Mucosa of descending colon (tissue), 3 donors: ENCODE measurements around the gene TTLL1. TPM values are rescaled to one million over a fixed set of nuclear protein-coding genes. Genes with fewer than 3 reads are reported as not detected.
A peak's percentile ranks its signal among the peaks of the same experiment; 100 is the strongest.
"Not testable (repeated sequence)": the region's sequence is repeated elsewhere in the genome, so short reads cannot be mapped to it uniquely, and the experiment has no call there.

Experiments
- ATAC-seq: fragments of 200-7000 bp; cut with Tn5 transposase; one replicate; pipeline ENCODE4 v1.9.1; 2020; ENCODE audit warnings: mild to moderate bottlenecking, moderate library complexity
- DNase-seq, 3 donors: peaks; one replicate each; pipeline ENCODE4 v3.0.0-alpha.2; 2020
- H3K36me3 ChIP-seq: fragments of 200-600 bp; one replicate; pipeline ENCODE4 v1.8.0; 2021; ENCODE audit warnings: low read depth, mild to moderate bottlenecking
- H3K4me1 ChIP-seq: fragments of 200-600 bp; one replicate; pipeline ENCODE4 v1.8.0; 2021; ENCODE audit warnings: low read depth, mild to moderate bottlenecking
- H3K4me3 ChIP-seq: fragments of 200-600 bp; one replicate; pipeline ENCODE4 v1.8.0; 2021; ENCODE audit warnings: mild to moderate bottlenecking
- H3K9me3 ChIP-seq: fragments of 200-600 bp; one replicate; pipeline ENCODE4 v1.8.0; 2021; ENCODE audit warnings: mild to moderate bottlenecking
- intact Hi-C, 2 donors: fragments of 100-400 bp; cut with DNase I in 1 of 2; cut with micrococcal nuclease in 1 of 2; formaldehyde crosslinking; loops; one replicate each; pipeline versions ENCODE4 v1.11.0 to v1.11.1; 2022; cut with DNase I, micrococcal nuclease
- total RNA-seq, 3 donors: library from RNA; stranded (reverse); fragmentation: NEBNext Ultra II Directional in 2 of 3; extraction: Animal tissue kit (Norgen Biotek cat#: 25700) in 2 of 3; gene quantifications; one replicate each; pipeline versions ENCODE4 v1.2.1 to v1.2.4, GENCODE V29; 2021 to 2023
- TF ChIP-seq, protein P1 (sequence below): fragments of 200-600 bp; IDR thresholded peaks from one replicate; pipeline ENCODE4 v1.8.0; 2022; ENCODE audit warnings: antibody characterized with exemption, mild to moderate bottlenecking
- donor health status: DM: no; HTN: no; CAD: no; lungs with moderate emphysema.
- donor health status: DM: no; HTN: no; CAD: no.
- donor health status: DM: no; HTN: yes; CAD: no.

Gene TTLL1
- total RNA-seq, 3 donors from 2014 or later: 2.0 to 5.7 (median 3.4) TPM

DNA sequence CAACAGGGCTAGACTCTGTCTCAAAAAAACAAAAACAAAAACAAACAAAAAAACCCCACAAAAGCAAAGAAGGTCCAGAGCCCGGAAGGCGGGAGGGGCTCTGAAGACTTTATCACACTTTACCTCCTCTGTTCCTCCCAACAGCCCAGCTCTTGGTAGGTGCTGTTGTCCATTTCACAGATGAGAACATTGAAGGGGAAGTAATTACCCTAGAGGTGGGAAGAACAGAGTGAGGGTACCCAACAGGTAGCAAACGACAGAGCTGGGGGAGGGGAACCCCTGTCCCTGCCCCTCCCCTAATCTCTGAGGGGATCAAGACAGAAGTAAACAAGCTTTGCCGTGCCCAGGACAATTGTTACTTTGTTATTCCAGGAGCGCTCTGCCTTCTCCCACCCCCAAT, 20.3 kb upstream of the TTLL1 start:
- TF ChIP-seq, protein P1, sequence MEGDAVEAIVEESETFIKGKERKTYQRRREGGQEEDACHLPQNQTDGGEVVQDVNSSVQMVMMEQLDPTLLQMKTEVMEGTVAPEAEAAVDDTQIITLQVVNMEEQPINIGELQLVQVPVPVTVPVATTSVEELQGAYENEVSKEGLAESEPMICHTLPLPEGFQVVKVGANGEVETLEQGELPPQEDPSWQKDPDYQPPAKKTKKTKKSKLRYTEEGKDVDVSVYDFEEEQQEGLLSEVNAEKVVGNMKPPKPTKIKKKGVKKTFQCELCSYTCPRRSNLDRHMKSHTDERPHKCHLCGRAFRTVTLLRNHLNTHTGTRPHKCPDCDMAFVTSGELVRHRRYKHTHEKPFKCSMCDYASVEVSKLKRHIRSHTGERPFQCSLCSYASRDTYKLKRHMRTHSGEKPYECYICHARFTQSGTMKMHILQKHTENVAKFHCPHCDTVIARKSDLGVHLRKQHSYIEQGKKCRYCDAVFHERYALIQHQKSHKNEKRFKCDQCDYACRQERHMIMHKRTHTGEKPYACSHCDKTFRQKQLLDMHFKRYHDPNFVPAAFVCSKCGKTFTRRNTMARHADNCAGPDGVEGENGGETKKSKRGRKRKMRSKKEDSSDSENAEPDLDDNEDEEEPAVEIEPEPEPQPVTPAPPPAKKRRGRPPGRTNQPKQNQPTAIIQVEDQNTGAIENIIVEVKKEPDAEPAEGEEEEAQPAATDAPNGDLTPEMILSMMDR: no peak
- no peak for DNase-seq
- no peak for ATAC-seq
- no peaks in the 10 kb centered on the region for H3K36me3 ChIP-seq
- no peak overlapping the region for H3K4me3 ChIP-seq
- peaks cover 18% of the 10 kb centered on the region for H3K4me1 ChIP-seq
- H3K9me3 ChIP-seq: no peaks in the 10 kb centered on the region
- intact Hi-C loops: no loop called here

DNA sequence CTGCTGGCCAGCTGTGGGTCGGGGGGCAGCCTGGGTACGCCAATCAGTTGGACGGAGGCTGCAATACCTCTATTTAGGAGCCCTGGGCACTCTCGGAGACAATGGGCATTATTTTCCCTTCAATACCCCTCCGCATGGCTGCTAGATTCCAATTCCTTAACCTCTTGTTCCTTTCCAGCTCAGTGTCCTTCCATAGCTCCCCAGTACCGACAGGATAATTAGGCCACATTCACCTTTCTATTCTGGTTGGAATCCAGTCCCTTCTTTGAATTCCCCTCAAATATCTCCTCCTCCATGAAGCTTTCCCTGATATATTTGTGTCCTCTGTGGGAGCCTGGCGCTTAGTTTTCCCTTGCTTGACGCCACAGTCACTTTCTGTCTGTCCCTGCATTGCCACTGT, 17.1 kb upstream of the TTLL1 start:
- Histone ChIP-seq H3K4me3 (no peak overlapping the region), H3K36me3 (no peaks in the 10 kb centered on the region), H3K4me1 (peaks cover 7% of the 10 kb centered on the region), H3K9me3 (no peaks in the 10 kb centered on the region)
- ATAC-seq: no peak
- TF ChIP-seq, protein P1: no peak
- DNase-seq: no peak
- intact Hi-C loops: no loop called here

DNA sequence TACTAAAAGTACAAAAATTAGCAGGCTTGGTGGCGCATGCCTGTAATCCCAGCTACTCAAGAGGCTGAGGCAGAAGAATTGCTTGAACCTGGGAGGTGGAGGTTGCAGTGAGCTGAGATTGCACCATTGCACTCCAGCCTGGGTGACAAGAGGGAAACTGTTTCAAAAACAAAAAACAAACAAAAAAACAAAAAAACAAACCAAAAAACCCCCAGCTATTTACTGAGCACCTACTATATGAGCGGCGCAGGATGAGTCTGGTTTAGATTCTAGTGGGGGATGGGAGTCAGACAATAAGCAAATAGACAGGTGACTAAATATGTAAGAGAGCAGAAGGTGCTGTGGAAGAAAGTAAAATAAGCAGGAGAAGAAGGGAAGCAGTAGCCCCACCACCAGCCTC, 15.8 kb upstream of the TTLL1 start:
- H3K4me3 ChIP-seq, DNase-seq, H3K9me3 ChIP-seq, intact Hi-C loops, H3K4me1 ChIP-seq, ATAC-seq, H3K36me3 ChIP-seq: not testable (repeated sequence)

DNA sequence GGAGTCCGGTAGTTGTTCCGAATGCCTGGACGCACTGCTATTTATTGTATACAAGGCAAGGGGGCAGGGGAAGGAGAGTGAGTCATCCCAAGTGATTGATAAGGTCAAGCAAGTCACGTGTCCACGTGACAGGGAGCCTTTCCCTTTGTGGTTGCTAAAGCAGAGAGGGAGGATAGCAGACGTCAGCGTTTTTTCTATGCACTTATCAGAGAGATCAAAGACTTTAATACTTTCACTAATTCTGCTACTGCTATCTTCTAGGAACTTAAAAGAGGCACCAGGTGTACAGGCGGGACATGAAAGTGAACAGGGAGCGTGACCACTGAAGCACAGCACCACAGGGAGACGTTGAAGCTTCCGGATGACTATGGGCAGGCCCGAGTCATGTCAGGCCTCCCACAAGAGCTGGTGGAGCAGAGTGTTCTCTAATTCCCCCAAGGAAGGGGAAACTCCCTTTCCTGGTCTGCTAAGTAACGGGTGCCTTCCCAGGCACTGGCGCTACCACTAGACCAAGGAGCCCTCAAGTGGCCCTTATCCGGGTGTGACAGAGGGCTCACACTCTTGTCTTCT, 14.9 kb upstream of the TTLL1 start:
- H3K36me3 ChIP-seq, H3K9me3 ChIP-seq, H3K4me3 ChIP-seq, DNase-seq, H3K4me1 ChIP-seq, intact Hi-C loops: not testable (repeated sequence)
- ATAC-seq: peak; percentile 75

DNA sequence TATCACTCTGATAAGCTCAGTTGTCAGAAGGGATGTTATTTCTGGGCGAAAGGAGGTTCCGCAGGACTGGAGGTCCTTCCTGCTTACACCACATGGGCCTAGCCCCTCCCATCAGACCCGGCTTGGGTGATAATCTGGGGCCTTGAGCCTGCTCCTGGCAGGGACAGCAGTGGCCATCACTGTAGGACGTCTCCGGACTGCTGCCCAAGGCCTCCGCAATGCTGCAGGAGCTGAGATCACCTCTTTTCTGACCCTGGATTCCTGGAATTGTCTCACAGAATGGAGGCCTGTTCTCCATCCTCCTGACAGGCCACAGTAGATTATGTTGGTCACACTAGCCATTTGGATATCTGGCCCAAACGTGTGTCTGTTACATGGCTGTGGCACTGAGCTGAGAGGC, 12.1 kb upstream of the TTLL1 start:
- ATAC-seq: no peak
- DNase-seq: no peak
- intact Hi-C loops: no loop called here

DNA sequence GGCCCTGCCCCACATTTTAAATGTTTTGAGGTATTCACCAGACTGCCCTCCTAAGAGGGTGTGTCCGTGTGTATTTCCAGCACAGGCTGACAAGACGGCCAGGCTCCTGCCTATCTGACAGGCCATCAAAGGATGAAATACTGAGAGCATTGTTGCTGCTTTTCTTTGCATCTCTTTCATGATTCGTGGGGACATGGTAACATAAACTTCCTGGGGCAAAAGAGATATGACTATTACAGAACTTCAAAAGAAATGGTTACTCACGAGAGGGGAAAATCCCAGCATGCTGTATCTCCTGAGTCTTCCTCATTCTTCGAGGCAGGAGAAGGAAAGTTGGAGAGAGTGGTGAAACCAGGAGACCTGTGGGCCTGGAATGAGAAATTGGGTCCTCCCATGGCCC, 11.0 kb upstream of the TTLL1 start:
- no peak for DNase-seq
- peak; percentile 41 for ATAC-seq
- no peaks in the 10 kb centered on the region for H3K4me1 ChIP-seq
- intact Hi-C loops: no loop called here
- no peak overlapping the region for H3K4me3 ChIP-seq
- no peaks in the 10 kb centered on the region for H3K36me3 ChIP-seq
- peaks cover 6% of the 10 kb centered on the region for H3K9me3 ChIP-seq
- TF ChIP-seq, protein P1: no peak

More for the DNA sequence above, 12.1 kb upstream of the TTLL1 start:
- Histone ChIP-seq H3K36me3 (no peaks in the 10 kb centered on the region), H3K4me3 (no peak overlapping the region), H3K9me3 (peaks cover 6% of the 10 kb centered on the region), H3K4me1 (no peaks in the 10 kb centered on the region)
- TF ChIP-seq, protein P1: no peak

DNA sequence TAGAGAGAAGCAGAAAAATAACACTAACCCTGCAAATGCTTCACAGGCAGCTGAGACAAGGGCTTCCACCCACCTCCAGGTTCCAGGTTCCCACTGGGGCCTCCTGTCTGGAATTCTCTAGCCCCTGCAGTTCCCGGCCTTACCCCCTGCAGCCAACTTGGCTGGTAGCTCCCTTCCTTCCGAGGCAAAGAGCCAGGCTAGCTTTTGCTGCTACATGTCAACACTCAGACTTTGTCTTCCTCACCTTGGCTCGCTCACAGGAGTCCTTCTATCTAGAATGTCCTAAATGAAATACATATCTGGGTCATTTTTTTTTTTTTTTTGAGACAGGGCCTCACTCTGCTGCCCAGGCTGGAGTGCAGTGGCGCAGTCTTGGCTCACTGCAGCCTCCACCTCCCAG, 9.9 kb upstream of the TTLL1 start:
- ATAC-seq (no peak), DNase-seq (no peak)
- no peaks in the 10 kb centered on the region for H3K36me3 ChIP-seq
- H3K4me1 ChIP-seq: no peaks in the 10 kb centered on the region
- TF ChIP-seq, protein P1: no peak
- H3K9me3 ChIP-seq: peaks cover 6% of the 10 kb centered on the region
- intact Hi-C loops: no loop called here
- no peak overlapping the region for H3K4me3 ChIP-seq
